HepG2 (cell line): ENCODE measurements around the gene GRIK2. TPM values are rescaled to one million over a fixed set of nuclear protein-coding genes. Genes with fewer than 3 reads are reported as not detected.

ENCODE experiments used
- ATAC-seq: fragments of 200-7000 bp; cut with Tn5 transposase; 3 replicates; pipeline ENCODE4 v1.9.1; 2020; ENCODE audit warnings: mild to moderate bottlenecking, moderate library complexity
- BruUV-seq: library from RNA; stranded (reverse); fragments of 400-500 nt; replicated peaks from 2 replicates; lab custom pipeline; 2021; lab: Mats Ljungman, UMichigan
- CTCF ChIA-PET: fragments of 300-600 bp; formaldehyde crosslinking; extraction: SDS; loops from one replicate; lab custom pipeline; 2021; ENCODE audit warnings: low total read pairs, inconsistent platforms, low intra/inter-chr PET ratio; lab: Yijun Ruan, JAX
- POLR2A ChIA-PET: fragments of 350-600 bp; sonication (Branson Sonifier 250); formaldehyde crosslinking; loops from one replicate; lab custom pipeline; 2020; ENCODE audit warnings: antibody characterized with exemption, inconsistent platforms; lab: Yijun Ruan, JAX
- DNase-seq: peaks from one replicate; pipeline ENCODE4 v3.0.0-alpha.2; 2015; ENCODE audit warnings: low spot score
- FAIRE-seq: peaks from 3 replicates; lab custom pipeline; 2011; peaks lifted over from hg19 to GRCh38; lab: Jason Lieb, UNC
- H2AFZ ChIP-seq: one replicate; pipeline ENCODE4 v1.6.1; 2011; ENCODE audit warnings: low read length, inconsistent platforms
- H3K27ac ChIP-seq: fragments of 300-600 bp; 3 replicates; pipeline ENCODE4 v1.8.0; 2011; ENCODE audit warnings: mixed run types, mild to moderate bottlenecking, mixed read lengths, low read length, inconsistent platforms; ENCODE audit not compliant: insufficient read depth; ENCODE audit errors: extremely low read length
- H3K27me3 ChIP-seq, 2 experiments: fragments of 200-600 bp in 1 of 2; 2 replicates in 1 of 2; 3 replicates in 1 of 2; pipeline versions ENCODE4 v1.6.0 to v1.8.0; 2011; ENCODE audit warnings: low read length in 2 of 2, mild to moderate bottlenecking in 2 of 2, moderate library complexity in 2 of 2, inconsistent platforms in 1 of 2; ENCODE audit not compliant: insufficient read depth in 2 of 2, control insufficient read depth in 1 of 2
- H3K36me3 ChIP-seq, 2 experiments: fragments of 200-600 bp in 1 of 2; replicated peaks in 1 of 2; 2 replicates in 1 of 2; 3 replicates in 1 of 2; pipeline versions ENCODE4 v1.5.1 to v1.8.0; 2011; ENCODE audit warnings: low read length in 2 of 2, inconsistent platforms in 1 of 2; ENCODE audit not compliant: insufficient read depth in 2 of 2, control insufficient read depth in 1 of 2
- H3K4me1 ChIP-seq: 2 replicates; pipeline ENCODE4 v1.5.1; 2012; ENCODE audit warnings: low read length, inconsistent platforms; ENCODE audit not compliant: insufficient read depth
- H3K4me2 ChIP-seq: 2 replicates; pipeline ENCODE4 v1.6.0; 2011; ENCODE audit warnings: low read depth, low read length, inconsistent platforms
- H3K4me3 ChIP-seq, 3 experiments: fragments of 200-600 bp in 1 of 3; sonication (generic), shearing (Covaris generic) in 1 of 3; replicated peaks in 1 of 3; 2 replicates each; pipeline ENCODE4 v1.5.1; 2011 to 2016; ENCODE audit warnings: low read length in 3 of 3, inconsistent platforms in 2 of 3, low read depth in 2 of 3, mild to moderate bottlenecking in 2 of 3, control low read depth in 1 of 3, mixed read lengths in 1 of 3; ENCODE audit not compliant: insufficient read depth in 1 of 3
- H3K79me2 ChIP-seq: one replicate; pipeline ENCODE4 v1.6.1; 2011; ENCODE audit warnings: low read length, inconsistent platforms; ENCODE audit not compliant: insufficient read depth
- H3K9ac ChIP-seq: 2 replicates; pipeline ENCODE4 v1.6.0; 2011; ENCODE audit warnings: mild to moderate bottlenecking, low read depth, low read length, inconsistent platforms; ENCODE audit not compliant: insufficient read depth
- H3K9me3 ChIP-seq: 2 replicates; pipeline ENCODE4 v1.5.1; 2012; ENCODE audit warnings: mild to moderate bottlenecking, low read length
- H4K20me1 ChIP-seq: 2 replicates; pipeline ENCODE4 v1.6.0; 2011; ENCODE audit warnings: inconsistent platforms, mild to moderate bottlenecking, low read length, moderate library complexity; ENCODE audit not compliant: insufficient read depth
- ADNP ChIP-seq: sonication (generic); formaldehyde crosslinking; IDR thresholded peaks from 2 replicates; pipeline ENCODE4 v1.4.0; 2020; ENCODE audit warnings: missing genetic modification reagents
- FOXC1 ChIP-seq: sonication (generic); formaldehyde crosslinking; IDR thresholded peaks from 2 replicates; pipeline ENCODE4 v1.8.0; 2022; ENCODE audit warnings: mild to moderate bottlenecking, missing genetic modification reagents, borderline replicate concordance
- GZF1 ChIP-seq: sonication (generic); formaldehyde crosslinking; IDR thresholded peaks from 2 replicates; pipeline ENCODE4 v1.5.1; 2020; ENCODE audit warnings: mild to moderate bottlenecking, missing genetic modification reagents
- KLF6 ChIP-seq: IDR thresholded peaks from 2 replicates; pipeline ENCODE4 v1.8.0; 2016; ENCODE audit warnings: missing biosample characterization, missing genetic modification reagents
- NFE2L2 ChIP-seq: fragments of 150-350 bp; IDR thresholded peaks from 2 replicates; pipeline ENCODE4 v1.6.1; 2014; ENCODE audit warnings: low read length
- RXRB ChIP-seq: IDR thresholded peaks from 2 replicates; pipeline ENCODE4 v1.6.1; 2016; ENCODE audit warnings: borderline replicate concordance, missing genetic modification reagents, missing compliant biosample characterization
- SMARCC2 ChIP-seq: fragments of 450-650 bp; IDR thresholded peaks from 2 replicates; pipeline ENCODE4 v1.6.1; 2017; ENCODE audit warnings: antibody characterized with exemption, mild to moderate bottlenecking
- TOE1 ChIP-seq: sonication (generic); formaldehyde crosslinking; IDR thresholded peaks from 2 replicates; pipeline ENCODE4 v1.4.0; 2020; ENCODE audit warnings: mild to moderate bottlenecking, missing genetic modification reagents
- ZNF276 ChIP-seq: sonication (generic); formaldehyde crosslinking; IDR thresholded peaks from 2 replicates; pipeline ENCODE4 v1.4.0; 2020; ENCODE audit warnings: mild to moderate bottlenecking, low read depth, missing genetic modification reagents
- ZNF280B ChIP-seq: sonication (generic); formaldehyde crosslinking; IDR thresholded peaks from 2 replicates; pipeline ENCODE4 v1.5.0; 2020; ENCODE audit warnings: missing genetic modification reagents, mild to moderate bottlenecking, borderline replicate concordance
- ZNF432 ChIP-seq: sonication (generic); formaldehyde crosslinking; IDR thresholded peaks from 2 replicates; pipeline ENCODE4 v1.5.0; 2020; ENCODE audit warnings: missing genetic modification reagents, mild to moderate bottlenecking, borderline replicate concordance
- ZNF451 ChIP-seq: sonication (generic); formaldehyde crosslinking; IDR thresholded peaks from 2 replicates; pipeline ENCODE4 v1.5.0; 2020; ENCODE audit warnings: mild to moderate bottlenecking, missing genetic modification reagents
- ZNF510 ChIP-seq: sonication (generic); formaldehyde crosslinking; IDR thresholded peaks from 2 replicates; pipeline ENCODE4 v1.4.0; 2020; ENCODE audit warnings: low read depth, mild to moderate bottlenecking, missing genetic modification reagents
- ZNF839 ChIP-seq: sonication (generic); formaldehyde crosslinking; IDR thresholded peaks from 2 replicates; pipeline ENCODE4 v1.4.0; 2020; ENCODE audit warnings: missing genetic modification reagents, mild to moderate bottlenecking, borderline replicate concordance
- WGBS: methylation state at CpG from one replicate; pipeline ENCODE4 v1.1.6; 2017; ENCODE audit warnings: low lambda C conversion rate; 5-methylcytosine and 5-hydroxymethylcytosine counted together
- in situ Hi-C: cut with HindIII; loops from 2 replicates; pipeline ENCODE4 v1.10.0; 2017; ENCODE audit warnings: low pct_unique_long_range_greater_than_20kb; ENCODE audit not compliant: extremely low pct_ligation_motif_present
- intact Hi-C: fragments of 100-400 bp; cut with micrococcal nuclease; formaldehyde crosslinking; loops from one replicate; pipeline ENCODE4 v1.10.0; 2022; ENCODE audit not compliant: unreplicated experiment
- polyA plus RNA-seq, 8 experiments: library from polyadenylated mRNA; depleted of rRNA in 3 of 8; stranded (reverse) in 7 of 8; unstranded in 1 of 8; fragments of >200 nt; fragmentation: Illumina TruSeq in 4 of 8; extraction: Trizol in 4 of 8; gene quantifications; 2 replicates each; pipeline versions ENCODE4 v1.2.1 to v1.2.3, GENCODE V29; 2011 to 2016; ENCODE audit warnings: low read depth in 4 of 8, missing spikeins in 1 of 8, mixed read lengths in 1 of 8; ENCODE audit not compliant: insufficient read depth in 1 of 8
- total RNA-seq, 5 experiments: library from RNA; depleted of rRNA; stranded (reverse); fragments of >200 nt; fragmentation: Illumina TruSeq; extraction: Trizol; gene quantifications; 2 replicates each; pipeline ENCODE4 v1.2.3, GENCODE V29; 2016; ENCODE audit warnings: low read depth in 1 of 5
- TF ChIP-seq, protein P1 (sequence below): IDR thresholded peaks from 2 replicates; pipeline ENCODE4 v1.6.1; 2016; ENCODE audit warnings: low read depth, borderline replicate concordance
- TF ChIP-seq, protein P2 (sequence below): sonication (generic); formaldehyde crosslinking; IDR thresholded peaks from 2 replicates; pipeline ENCODE4 v1.4.0; 2020; ENCODE audit warnings: missing genetic modification reagents
- TF ChIP-seq, protein P3 (sequence below): sonication (generic); formaldehyde crosslinking; IDR thresholded peaks from 2 replicates; pipeline ENCODE4 v1.8.0; 2022; ENCODE audit warnings: mild to moderate bottlenecking, missing genetic modification reagents, moderate library complexity

The GRIK2 gene
- total and polyA plus RNA-seq, 2 of the 13 experiments (the other 11 are each of a cell fraction or from before 2014, with no cell fraction given) = not detected

DNA sequence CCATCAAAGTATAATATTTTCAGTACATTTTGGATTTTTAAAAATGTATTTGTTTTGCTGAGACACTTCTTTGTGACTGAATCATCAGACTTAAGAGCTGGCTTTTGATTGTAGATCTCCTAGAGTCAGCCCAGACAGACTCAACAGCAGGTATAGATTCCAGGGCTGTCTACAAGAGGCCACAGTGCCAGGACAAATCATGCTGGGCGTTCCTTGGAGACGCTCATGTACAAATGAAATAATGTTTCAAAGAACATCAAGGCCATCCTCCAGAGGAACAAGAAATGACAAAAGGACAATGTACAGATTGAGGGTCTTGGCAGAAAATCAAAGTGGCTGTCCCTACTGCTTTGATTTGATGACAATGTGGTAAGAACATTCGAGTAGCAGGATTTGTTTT, 369.3 kb downstream of the GRIK2 start:
- POLR2A ChIA-PET = no interaction called here
- H3K27ac ChIP-seq = no peak overlapping the region
- no peaks in the 10 kb centered on the region for H4K20me1 ChIP-seq
- no peaks in the 10 kb centered on the region for H3K4me1 ChIP-seq
- no peak overlapping the region for H2AFZ ChIP-seq
- ATAC-seq (no peak), DNase-seq (no peak), FAIRE-seq (no peak)
- H3K4me2 ChIP-seq = no peak overlapping the region
- no TSS peak for BruUV-seq
- WGBS = 14% methylated on average over 3 of the region's 3 CpGs
- H3K36me3 ChIP-seq = no peaks in the 10 kb centered on the region
- H3K4me3 ChIP-seq = no peak overlapping the region
- H3K79me2 ChIP-seq = no peaks in the 10 kb centered on the region
- CTCF ChIA-PET = no interaction called here
- no peak overlapping the region for H3K9ac ChIP-seq
- H3K9me3 ChIP-seq = no peaks in the 10 kb centered on the region
- no peaks in the 10 kb centered on the region for H3K27me3 ChIP-seq
- intact Hi-C loops (no loop called here), in situ Hi-C loops (no loop called here)
- no peak for TF ChIP-seq FOXC1 (CRISPR knock-in tag)
- TF ChIP-seq, protein P1, sequence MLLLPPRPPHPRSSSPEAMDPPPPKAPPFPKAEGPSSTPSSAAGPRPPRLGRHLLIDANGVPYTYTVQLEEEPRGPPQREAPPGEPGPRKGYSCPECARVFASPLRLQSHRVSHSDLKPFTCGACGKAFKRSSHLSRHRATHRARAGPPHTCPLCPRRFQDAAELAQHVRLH (CRISPR knock-in tag) = no peak
- TF ChIP-seq, protein P2, sequence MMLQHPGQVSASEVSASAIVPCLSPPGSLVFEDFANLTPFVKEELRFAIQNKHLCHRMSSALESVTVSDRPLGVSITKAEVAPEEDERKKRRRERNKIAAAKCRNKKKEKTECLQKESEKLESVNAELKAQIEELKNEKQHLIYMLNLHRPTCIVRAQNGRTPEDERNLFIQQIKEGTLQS (CRISPR knock-in tag) = no peak
- TF ChIP-seq NFE2L2 = no peak
- no peak for TF ChIP-seq KLF6 (CRISPR knock-in tag)
- TF ChIP-seq ZNF839 (CRISPR knock-in tag) = no peak
- no peak for TF ChIP-seq ZNF451 (CRISPR knock-in tag)
- no peak for TF ChIP-seq RXRB (CRISPR knock-in tag)
- TF ChIP-seq TOE1 (CRISPR knock-in tag) = no peak
- TF ChIP-seq GZF1 (CRISPR knock-in tag) = no peak
- TF ChIP-seq ZNF432 = no peak
- no peak for TF ChIP-seq ZNF280B (CRISPR knock-in tag)
- TF ChIP-seq, protein P3, sequence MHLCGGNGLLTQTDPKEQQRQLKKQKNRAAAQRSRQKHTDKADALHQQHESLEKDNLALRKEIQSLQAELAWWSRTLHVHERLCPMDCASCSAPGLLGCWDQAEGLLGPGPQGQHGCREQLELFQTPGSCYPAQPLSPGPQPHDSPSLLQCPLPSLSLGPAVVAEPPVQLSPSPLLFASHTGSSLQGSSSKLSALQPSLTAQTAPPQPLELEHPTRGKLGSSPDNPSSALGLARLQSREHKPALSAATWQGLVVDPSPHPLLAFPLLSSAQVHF (CRISPR knock-in tag) = no peak
- no peak for TF ChIP-seq ZNF510 (CRISPR knock-in tag)
- TF ChIP-seq ZNF276 (CRISPR knock-in tag) = no peak
- TF ChIP-seq ADNP (CRISPR knock-in tag) = no peak
- TF ChIP-seq SMARCC2 = no peak
